ENCODE results near the gene TTC9B.

GRCh38 chr19:40213882-40214570 lies 4.2 kb downstream of the TTC9B start:
- TF ChIP-seq SUZ12 (IDR thresholded peaks at IDR 0.05; ENCODE audit: extremely low read depth, insufficient read depth, insufficient read length) (no peak), ZNF274 (IDR thresholded peaks at IDR 0.05; ENCODE audit: low read depth, low read length) (no peak), YY1 (IDR thresholded peaks at IDR 0.05; ENCODE audit: insufficient read depth, insufficient read length) (no peak)
